Nephron (organoid): ENCODE results near the gene TOE1.
"Not testable (repeated sequence)": the region's sequence is repeated elsewhere in the genome, so short reads cannot be mapped to it uniquely, and the experiment has no call there.

Experiments used
- H3K27ac Mint-ChIP-seq, 3 experiments: 2 replicates each; pipeline ENCODE4 v1.8.0; 2020; ENCODE audit warnings: mixed read lengths in 3 of 3, mild to moderate bottlenecking in 2 of 3, moderate library complexity in 1 of 3
- H3K27me3 Mint-ChIP-seq: 2 replicates; pipeline ENCODE4 v1.8.0; 2021; ENCODE audit warnings: low read depth, mild to moderate bottlenecking, moderate library complexity, mixed read lengths
- H3K36me3 Mint-ChIP-seq: 2 replicates; pipeline ENCODE4 v1.8.0; 2020; ENCODE audit warnings: low read depth, mixed read lengths
- H3K4me1 Mint-ChIP-seq: 2 replicates; pipeline ENCODE4 v1.8.0; 2020; ENCODE audit warnings: mixed read lengths
- H3K4me3 Mint-ChIP-seq, 3 experiments: 2 replicates each; pipeline ENCODE4 v1.8.0; 2020; ENCODE audit warnings: mild to moderate bottlenecking in 3 of 3, mixed read lengths in 3 of 3, moderate library complexity in 2 of 3
- H3K9me3 Mint-ChIP-seq: 2 replicates; pipeline ENCODE4 v1.8.0; 2020; ENCODE audit warnings: mixed read lengths
- CTCF ChIP-seq, 3 experiments: fragments of 200-600 bp; sonication (generic); IDR thresholded peaks; one replicate each; pipeline ENCODE4 v1.5.0; 2021; ENCODE audit warnings: antibody characterized with exemption in 3 of 3; ENCODE audit not compliant: unreplicated experiment in 3 of 3

The TOE1 gene

GRCh38 chr1:45339789-45340558 is at the start of gene TOE1, which contains the start of gene MUTYH:
TSS of gene TOE1 (plus strand) at chr1:45340170. CDS start at chr1:45340253, 83 bp downstream.
TSS of gene MUTYH (minus strand) at chr1:45340440. CDS start at chr1:45334505, 5,935 bp downstream.
- peak within 1 kb of the TSS; percentile 95 to 99 (median 98) for H3K27ac Mint-ChIP-seq

GRCh38 chr1:45291002-45291401 is 49.0 kb upstream of the TOE1 start:
- H3K36me3 Mint-ChIP-seq, H3K4me1 Mint-ChIP-seq, H3K27me3 Mint-ChIP-seq, H3K27ac Mint-ChIP-seq, H3K4me3 Mint-ChIP-seq, H3K9me3 Mint-ChIP-seq: not testable (repeated sequence)

More at GRCh38 chr1:45339789-45340558, at the start of gene TOE1, which contains the start of gene MUTYH:
- TF ChIP-seq CTCF (IDR thresholded peaks at IDR 0.05; ENCODE audit: unreplicated experiment in 3 of 3), result no peak
- H3K4me3 Mint-ChIP-seq, result peak within 1 kb of the TSS; percentile 92 to 98 (median 98)
- no peaks in the 10 kb centered on the region for H3K9me3 Mint-ChIP-seq
- peaks cover 28% of the 10 kb centered on the region for H3K36me3 Mint-ChIP-seq
- H3K27me3 Mint-ChIP-seq, result no peaks in the 10 kb centered on the region
- peaks cover 28% of the 10 kb centered on the region for H3K4me1 Mint-ChIP-seq

GRCh38 chr1:45291716-45292115 is 48.3 kb upstream of the TOE1 start:
- peak overlapping the region in 1 of 3 experiments; percentile 12 for H3K27ac Mint-ChIP-seq
- H3K27me3 Mint-ChIP-seq, result no peaks in the 10 kb centered on the region
- no peak for TF ChIP-seq CTCF (IDR thresholded peaks at IDR 0.05; ENCODE audit: unreplicated experiment in 3 of 3)
- H3K9me3 Mint-ChIP-seq, result no peaks in the 10 kb centered on the region
- H3K4me3 Mint-ChIP-seq, result no peak overlapping the region
- H3K4me1 Mint-ChIP-seq, result no peaks in the 10 kb centered on the region
- no peaks in the 10 kb centered on the region for H3K36me3 Mint-ChIP-seq

- H3K4me3 Mint-ChIP-seq, result no peak overlapping the region
- H3K36me3 Mint-ChIP-seq, result no peaks in the 10 kb centered on the region
- H3K27ac Mint-ChIP-seq, result peak overlapping the region in 2 of 3 experiments; percentile 55 to 75
- H3K9me3 Mint-ChIP-seq, result no peaks in the 10 kb centered on the region
- no peaks in the 10 kb centered on the region for H3K27me3 Mint-ChIP-seq
- no peak for TF ChIP-seq CTCF (IDR thresholded peaks at IDR 0.05; ENCODE audit: unreplicated experiment in 3 of 3)
- H3K4me1 Mint-ChIP-seq, result peaks cover 19% of the 10 kb centered on the region
Observed at GRCh38 chr1:45297666-45298356, 42.2 kb upstream of the TOE1 start.

GRCh38 chr1:45299296-45299695 is 40.7 kb upstream of the TOE1 start:
- H3K27me3 Mint-ChIP-seq, result no peaks in the 10 kb centered on the region
- H3K4me3 Mint-ChIP-seq, result no peak overlapping the region
- no peaks in the 10 kb centered on the region for H3K36me3 Mint-ChIP-seq
- no peak for TF ChIP-seq CTCF (IDR thresholded peaks at IDR 0.05; ENCODE audit: unreplicated experiment in 3 of 3)
- H3K27ac Mint-ChIP-seq, result no peak overlapping the region
- H3K4me1 Mint-ChIP-seq, result peaks cover 19% of the 10 kb centered on the region
- no peaks in the 10 kb centered on the region for H3K9me3 Mint-ChIP-seq

- Mint-ChIP-seq H3K36me3 (no peaks in the 10 kb centered on the region), H3K4me1 (peaks cover 27% of the 10 kb centered on the region), H3K27ac (peak overlapping the region; percentile 36 to 80 (median 39)), H3K4me3 (peak overlapping the region; percentile 64 to 80 (median 70)), H3K27me3 (no peaks in the 10 kb centered on the region), H3K9me3 (no peaks in the 10 kb centered on the region)
- TF ChIP-seq CTCF (IDR thresholded peaks at IDR 0.05; ENCODE audit: unreplicated experiment in 3 of 3), result peak; percentile 75 to 81 (median 76)
Observed at GRCh38 chr1:45299981-45300668, 39.8 kb upstream of the TOE1 start.
